A549 (cell line): ENCODE results near the gene CDK19. TPM values are rescaled to one million over a fixed set of nuclear protein-coding genes. Genes with fewer than 3 reads are reported as not detected.

Source experiments
- ATAC-seq, 2 experiments: fragments of 200-7000 bp in 1 of 2; fragments of >200 bp in 1 of 2; cut with Nextera tagmentation in 1 of 2; cut with Tn5 transposase in 1 of 2; 3 replicates each; pipeline versions ENCODE4 v1.8.0 to v1.9.1; 2018 to 2020; ENCODE audit warnings: mild to moderate bottlenecking in 1 of 2, moderate library complexity in 1 of 2
- CTCF ChIA-PET: fragments of 300-600 bp; sonication (Branson Sonifier 250); formaldehyde crosslinking; extraction: SDS; loops from one replicate; lab custom pipeline; 2021; ENCODE audit warnings: antibody characterized with exemption, inconsistent platforms; lab: Yijun Ruan, JAX
- POLR2A ChIA-PET: fragments of 350-600 bp; formaldehyde crosslinking; extraction: SDS; loops from one replicate; lab custom pipeline; 2021; ENCODE audit warnings: antibody characterized with exemption, inconsistent platforms; lab: Yijun Ruan, JAX
- DNase-seq, 2 experiments: peaks; one replicate each; pipeline versions ENCODE4 v3.0.0 to v3.0.0-alpha.2; 2011 to 2016; ENCODE audit warnings: low read depth in 1 of 2, low spot score in 1 of 2
- FAIRE-seq: peaks from 2 replicates; lab custom pipeline; 2011; peaks lifted over from hg19 to GRCh38; lab: Jason Lieb, UNC
- H3K27ac ChIP-seq, 2 experiments: fragments of >200 bp; sonication (Bioruptor Twin); formaldehyde crosslinking; 3 replicates each; pipeline ENCODE4 v1.5.1; 2016 to 2017
- H3K4me1 ChIP-seq: fragments of >200 bp; sonication (Bioruptor Twin); formaldehyde crosslinking; 3 replicates; pipeline ENCODE4 v1.6.1; 2016
- H3K4me2 ChIP-seq: fragments of >200 bp; sonication (Bioruptor Twin); formaldehyde crosslinking; 3 replicates; pipeline ENCODE4 v1.6.1; 2016
- H3K4me3 ChIP-seq: fragments of >200 bp; sonication (Bioruptor Twin); formaldehyde crosslinking; 3 replicates; pipeline ENCODE4 v1.5.1; 2016
- H3K9me3 ChIP-seq: fragments of >200 bp; sonication (Bioruptor Twin); formaldehyde crosslinking; 3 replicates; pipeline ENCODE4 v1.6.1; 2016
- CBX2 ChIP-seq: fragments of 200-600 bp; sonication (generic); IDR thresholded peaks from 2 replicates; pipeline ENCODE4 v1.6.1; 2016; ENCODE audit warnings: low read depth, mild to moderate bottlenecking, borderline replicate concordance
- E2F6 ChIP-seq: IDR thresholded peaks from 2 replicates; pipeline ENCODE4 v1.6.1; 2012; ENCODE audit warnings: low read depth, borderline replicate concordance
- EHF ChIP-seq: fragments of 250-450 bp; sonication (Bioruptor Pico); IDR thresholded peaks from 2 replicates; pipeline ENCODE4 v1.5.0; 2020; ENCODE audit warnings: mild to moderate bottlenecking
- EHMT2 ChIP-seq: fragments of 200-600 bp; sonication (generic); IDR thresholded peaks from 2 replicates; pipeline ENCODE4 v1.6.1; 2016; ENCODE audit warnings: antibody characterized with exemption, low read depth, mild to moderate bottlenecking, moderate library complexity
- ELK1 ChIP-seq: fragments of 150-350 bp; IDR thresholded peaks from 2 replicates; pipeline ENCODE4 v1.6.1; 2014; ENCODE audit warnings: low read depth, mild to moderate bottlenecking, low read length
- FOXS1 ChIP-seq: fragments of 250-450 bp; sonication (Bioruptor Pico); IDR thresholded peaks from 2 replicates; pipeline ENCODE4 v1.5.0; 2020; ENCODE audit warnings: mild to moderate bottlenecking, moderate library complexity
- GATA3 ChIP-seq: IDR thresholded peaks from 2 replicates; pipeline ENCODE4 v1.6.1; 2012; ENCODE audit warnings: borderline replicate concordance
- HDAC2 ChIP-seq: fragments of 200-600 bp; sonication (generic); IDR thresholded peaks from 2 replicates; pipeline ENCODE4 v1.6.1; 2016
- HES2 ChIP-seq: fragments of >200 bp; sonication (Bioruptor Twin); formaldehyde crosslinking; IDR thresholded peaks from 2 replicates; pipeline ENCODE4 v1.6.1; 2016
- HEYL ChIP-seq: fragments of 250-450 bp; sonication (Bioruptor Pico); IDR thresholded peaks from 2 replicates; pipeline ENCODE4 v1.8.0; 2021; ENCODE audit warnings: mild to moderate bottlenecking, moderate library complexity
- HMGXB4 ChIP-seq: fragments of 250-450 bp; sonication (Bioruptor Pico); IDR thresholded peaks from 2 replicates; pipeline ENCODE4 v1.5.0; 2021; ENCODE audit warnings: mild to moderate bottlenecking, moderate library complexity, borderline replicate concordance
- HOXB5 ChIP-seq: fragments of 250-450 bp; sonication (Bioruptor Pico); IDR thresholded peaks from 2 replicates; pipeline ENCODE4 v1.5.0; 2020; ENCODE audit warnings: mild to moderate bottlenecking, moderate library complexity
- JUNB ChIP-seq: fragments of >200 bp; sonication (Bioruptor Twin); formaldehyde crosslinking; IDR thresholded peaks from 2 replicates; pipeline ENCODE4 v1.6.1; 2016
- MAX ChIP-seq: IDR thresholded peaks from 2 replicates; pipeline ENCODE4 v1.6.1; 2012
- RCOR1 ChIP-seq: fragments of 150-350 bp; IDR thresholded peaks from 2 replicates; pipeline ENCODE4 v1.6.1; 2014; ENCODE audit warnings: antibody characterized with exemption, low read length, low read depth
- SREBF2 ChIP-seq: fragments of 450-650 bp; IDR thresholded peaks from 2 replicates; pipeline ENCODE4 v1.6.1; 2014; ENCODE audit warnings: mild to moderate bottlenecking, moderate library complexity
- TP53 ChIP-seq: fragments of 250-450 bp; sonication (Bioruptor Pico); IDR thresholded peaks from 2 replicates; pipeline ENCODE4 v1.5.0; 2021; ENCODE audit warnings: mild to moderate bottlenecking, moderate library complexity
- ZNF302 ChIP-seq: fragments of 250-450 bp; sonication (Bioruptor Pico); IDR thresholded peaks from 2 replicates; pipeline ENCODE4 v1.9.0; 2021; ENCODE audit warnings: inconsistent platforms, mild to moderate bottlenecking, moderate library complexity
- WGBS: methylation state at CpG from one replicate; pipeline ENCODE4 v1.1.6; 2017; ENCODE audit errors: missing lambda C conversion rate; 5-methylcytosine and 5-hydroxymethylcytosine counted together
- polyA plus RNA-seq, 4 experiments: library from polyadenylated mRNA; depleted of rRNA in 3 of 4; stranded (reverse); fragments of >200 nt; fragmentation: RNase III in 1 of 4; extraction: RNeasy Plus Mini Kit Qiagen cat#74134 plus additional on column Dnase treatment in 1 of 4; gene quantifications; 2 replicates in 3 of 4; 3 replicates in 1 of 4; pipeline ENCODE4 v1.2.3, GENCODE V29; 2011 to 2017

CDK19 gene
- polyA plus RNA-seq, 2 of the 4 experiments (the other 2 are of a cell fraction): 7.1 to 18.6 TPM

GRCh38 chr6:110564703-110565421 is 250.4 kb downstream of the CDK19 start:
- no peak for TF ChIP-seq MAX
- no peak for DNase-seq
- no peak for FAIRE-seq
- Histone ChIP-seq H3K27ac (no peak overlapping the region), H3K4me3 (no peak overlapping the region), H3K9me3 (no peaks in the 10 kb centered on the region), H3K4me2 (no peak overlapping the region), H3K4me1 (no peaks in the 10 kb centered on the region)
- ChIA-PET POLR2A (no interaction called here), CTCF (interaction anchor here (0.7 kb wide), 1 partner anchor 141 kb away, joined by 4 read pairs; no protein-coding TSS in a partner anchor)
- WGBS: 82% methylated on average over 6 of the region's 6 CpGs
- no peak for ATAC-seq

- no peak overlapping the region for H3K27ac ChIP-seq
- no peak for DNase-seq
- TF ChIP-seq HMGXB4 (CRISPR knock-in tag) (no peak), HES2 (no peak), EHF (CRISPR knock-in tag) (no peak), RCOR1 (no peak), ELK1 (no peak), HDAC2 (no peak), CBX2 (no peak), E2F6 (no peak), GATA3 (no peak), FOXS1 (CRISPR knock-in tag) (no peak), HOXB5 (CRISPR knock-in tag) (no peak), TP53 (CRISPR knock-in tag) (no peak), EHMT2 (no peak), SREBF2 (no peak), HEYL (CRISPR knock-in tag) (no peak)
- TF ChIP-seq, all 56 proteins: peak for 0
- ChIA-PET POLR2A (no interaction called here), CTCF (no interaction called here)
- ATAC-seq (no peak), FAIRE-seq (no peak)
- 63% methylated on average over 2 of the region's 2 CpGs for WGBS
- Histone ChIP-seq H3K9me3 (no peaks in the 10 kb centered on the region), H3K4me2 (no peak overlapping the region), H3K4me3 (no peak overlapping the region), H3K4me1 (no peaks in the 10 kb centered on the region)
Observed at GRCh38 chr6:110563711-110564110, 251.6 kb downstream of the CDK19 start.

- Histone ChIP-seq H3K4me3 (no peak overlapping the region), H3K4me1 (no peaks in the 10 kb centered on the region), H3K4me2 (no peak overlapping the region), H3K9me3 (no peaks in the 10 kb centered on the region), H3K27ac (no peak overlapping the region)
- CTCF ChIA-PET: interaction anchor here (1.3 kb wide), 1 partner anchor 447 kb away, joined by 3 read pairs; no protein-coding TSS in a partner anchor
- FAIRE-seq (no peak), ATAC-seq (no peak), DNase-seq (no peak)
- WGBS: 79% methylated on average over 6 of the region's 6 CpGs
- no peak for TF ChIP-seq ZNF302 (CRISPR knock-in tag)
- TF ChIP-seq JUNB: no peak
- no peak for TF ChIP-seq EHMT2
- POLR2A ChIA-PET: no interaction called here
Observed at GRCh38 chr6:110562316-110562915, 252.9 kb downstream of the CDK19 start.
